Measurements from ENCODE around the gene IGF2BP1.

IGF2BP1 gene

GRCh38 chr17:48997103-48997826 lies at the start of gene IGF2BP1:
TSS of gene IGF2BP1 (plus strand) at chr17:48997385. CDS start at chr17:48997746, 361 bp downstream.
- DNase-seq, result peak; percentile 9

- DNase-seq, result no peak
Observed at GRCh38 chr17:48951572-48951971, 45.6 kb upstream of the IGF2BP1 start.

- no peak for DNase-seq
Observed at GRCh38 chr17:48952904-48953303, 44.3 kb upstream of the IGF2BP1 start.

- no peak for DNase-seq
Observed at GRCh38 chr17:48954300-48954755, 42.9 kb upstream of the IGF2BP1 start.

- DNase-seq, result no peak
Observed at GRCh38 chr17:48960834-48961515, 36.2 kb upstream of the IGF2BP1 start.

GRCh38 chr17:48961516-48962233 lies 35.5 kb upstream of the IGF2BP1 start:
- DNase-seq, result no peak

- no peak for DNase-seq
Observed at GRCh38 chr17:48970224-48970623, 27.0 kb upstream of the IGF2BP1 start.

- no peak for DNase-seq
Observed at GRCh38 chr17:48970865-48971687, 26.1 kb upstream of the IGF2BP1 start.

- no peak for DNase-seq
Observed at GRCh38 chr17:48972749-48973097, 24.5 kb upstream of the IGF2BP1 start.

- no peak for DNase-seq
Observed at GRCh38 chr17:48973806-48974205, 23.4 kb upstream of the IGF2BP1 start.

- DNase-seq, result no peak
Observed at GRCh38 chr17:48981927-48982539, 15.2 kb upstream of the IGF2BP1 start.

GRCh38 chr17:48985436-48986245 lies 11.5 kb upstream of the IGF2BP1 start:
- no peak for DNase-seq

GRCh38 chr17:48989100-48989499 lies 8.1 kb upstream of the IGF2BP1 start:
- no peak for DNase-seq

- DNase-seq, result no peak
Observed at GRCh38 chr17:48990882-48991357, 6.3 kb upstream of the IGF2BP1 start.

GRCh38 chr17:48992444-48992843 lies 4.7 kb upstream of the IGF2BP1 start:
- no peak for DNase-seq

- DNase-seq, result no peak
Observed at GRCh38 chr17:48993305-48993704, 3.9 kb upstream of the IGF2BP1 start.

GRCh38 chr17:48993951-48994350 lies 3.2 kb upstream of the IGF2BP1 start:
- no peak for DNase-seq

- DNase-seq, result no peak
Observed at GRCh38 chr17:48994549-48995303, 2.5 kb upstream of the IGF2BP1 start.

GRCh38 chr17:48995304-48995973 lies 1.7 kb upstream of the IGF2BP1 start:
- peak; percentile 10 for DNase-seq
